HG03066 (cell line): Measurements from ENCODE around the gene ETV1.

ENCODE experiments used
- ATAC-seq: cut with Tn5 transposase; IDR thresholded peaks from one replicate; pipeline ENCODE4 v1.9.1; 2021; ENCODE audit warnings: low read depth; ENCODE audit not compliant: unreplicated experiment

Gene ETV1

DNA sequence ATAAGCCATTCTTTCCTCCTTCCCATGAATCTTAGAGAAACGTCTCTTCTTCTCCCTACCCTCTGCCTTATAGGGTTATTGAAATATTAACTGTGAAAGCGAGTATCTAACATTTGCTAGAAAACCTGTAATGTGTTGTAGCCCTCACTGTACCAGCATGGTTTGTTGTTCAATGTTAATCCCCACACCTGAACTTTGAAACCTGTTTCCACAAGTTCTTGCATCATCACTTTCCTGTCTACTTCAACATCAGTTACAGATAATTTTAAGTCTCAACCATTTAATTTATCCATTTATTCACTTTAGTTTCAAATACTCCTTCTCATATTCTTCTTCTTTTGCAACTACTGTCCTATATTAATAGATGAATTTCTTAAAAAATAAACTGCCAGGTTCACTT, 148.2 kb downstream of the ETV1 start:
- ATAC-seq: no peak
